ENCODE results near the gene PEX13. TPM values are rescaled to one million over a fixed set of nuclear protein-coding genes. Genes with fewer than 3 reads are reported as not detected.
A peak's percentile ranks its signal among the peaks of the same experiment; 100 is the strongest.

PEX13 gene, protein sequence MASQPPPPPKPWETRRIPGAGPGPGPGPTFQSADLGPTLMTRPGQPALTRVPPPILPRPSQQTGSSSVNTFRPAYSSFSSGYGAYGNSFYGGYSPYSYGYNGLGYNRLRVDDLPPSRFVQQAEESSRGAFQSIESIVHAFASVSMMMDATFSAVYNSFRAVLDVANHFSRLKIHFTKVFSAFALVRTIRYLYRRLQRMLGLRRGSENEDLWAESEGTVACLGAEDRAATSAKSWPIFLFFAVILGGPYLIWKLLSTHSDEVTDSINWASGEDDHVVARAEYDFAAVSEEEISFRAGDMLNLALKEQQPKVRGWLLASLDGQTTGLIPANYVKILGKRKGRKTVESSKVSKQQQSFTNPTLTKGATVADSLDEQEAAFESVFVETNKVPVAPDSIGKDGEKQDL
- 6.0 TPM for polyA plus RNA-seq (2012; ENCODE audit: low read depth, missing spikeins)

DNA sequence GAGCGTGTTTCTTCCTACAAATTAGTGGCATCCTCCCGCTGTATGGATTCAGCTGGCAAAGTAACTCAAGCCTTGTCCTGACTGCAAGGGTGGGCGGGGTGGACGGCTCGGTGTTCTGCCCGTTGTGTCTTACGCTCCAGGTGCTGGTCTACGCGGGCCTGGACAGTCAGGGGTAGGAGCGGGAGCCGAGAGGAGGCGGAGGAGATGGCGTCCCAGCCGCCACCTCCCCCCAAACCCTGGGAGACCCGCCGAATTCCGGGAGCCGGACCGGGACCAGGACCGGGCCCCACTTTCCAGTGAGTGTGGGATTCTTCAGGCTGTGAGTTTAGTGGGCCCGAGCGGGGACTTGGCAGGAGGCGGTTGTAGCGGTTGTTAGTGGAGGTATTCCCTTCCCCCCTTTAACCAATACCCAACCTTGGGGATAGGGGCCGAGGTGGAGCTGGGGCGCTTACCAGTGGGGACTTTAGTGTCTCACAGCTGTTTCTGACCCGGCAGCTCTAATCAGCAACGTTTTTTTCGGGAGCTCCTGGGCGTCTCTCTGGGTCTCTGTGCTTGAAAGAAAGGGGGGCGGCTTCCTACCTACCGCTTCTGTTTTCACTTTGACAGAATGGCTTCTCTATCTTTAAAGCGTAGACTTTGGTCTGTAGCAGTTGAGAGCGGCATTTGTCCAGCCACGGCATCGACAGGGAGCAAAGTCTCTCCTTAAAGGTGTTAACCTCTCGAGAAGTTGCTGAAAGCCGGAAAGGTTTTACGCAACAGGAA is at the start of gene PEX13, which contains the start of gene PUS10:
Gene PEX13, plus strand, starts transcription at position 165 of the 762 bp plus-strand sequence. Its CDS starts 40 bp downstream, at position 205.
Gene PUS10, minus strand, starts transcription at position 700 of the 762 bp plus-strand sequence. CDS start 6,365 bp downstream, outside the sequence.
- FAIRE-seq, result peak; percentile 91
- TF ChIP-seq SPI1 (IDR thresholded peaks at IDR 0.05; ENCODE audit: low read depth, low read length) (no peak), POLR2A (IDR thresholded peaks at IDR 0.05; ENCODE audit: low read depth, low read length) (no peak), POLR2AphosphoS5 (IDR thresholded peaks at IDR 0.05; ENCODE audit: low read depth, low read length) (peak; percentile 70; the same call in 1 of the 2 replicates), TAF1 (IDR thresholded peaks at IDR 0.05; ENCODE audit: low read depth, low read length) (peak; percentile 56)
- DNase-seq (ENCODE audit: insufficient read length, low spot score), result peak; percentile 53

DNA sequence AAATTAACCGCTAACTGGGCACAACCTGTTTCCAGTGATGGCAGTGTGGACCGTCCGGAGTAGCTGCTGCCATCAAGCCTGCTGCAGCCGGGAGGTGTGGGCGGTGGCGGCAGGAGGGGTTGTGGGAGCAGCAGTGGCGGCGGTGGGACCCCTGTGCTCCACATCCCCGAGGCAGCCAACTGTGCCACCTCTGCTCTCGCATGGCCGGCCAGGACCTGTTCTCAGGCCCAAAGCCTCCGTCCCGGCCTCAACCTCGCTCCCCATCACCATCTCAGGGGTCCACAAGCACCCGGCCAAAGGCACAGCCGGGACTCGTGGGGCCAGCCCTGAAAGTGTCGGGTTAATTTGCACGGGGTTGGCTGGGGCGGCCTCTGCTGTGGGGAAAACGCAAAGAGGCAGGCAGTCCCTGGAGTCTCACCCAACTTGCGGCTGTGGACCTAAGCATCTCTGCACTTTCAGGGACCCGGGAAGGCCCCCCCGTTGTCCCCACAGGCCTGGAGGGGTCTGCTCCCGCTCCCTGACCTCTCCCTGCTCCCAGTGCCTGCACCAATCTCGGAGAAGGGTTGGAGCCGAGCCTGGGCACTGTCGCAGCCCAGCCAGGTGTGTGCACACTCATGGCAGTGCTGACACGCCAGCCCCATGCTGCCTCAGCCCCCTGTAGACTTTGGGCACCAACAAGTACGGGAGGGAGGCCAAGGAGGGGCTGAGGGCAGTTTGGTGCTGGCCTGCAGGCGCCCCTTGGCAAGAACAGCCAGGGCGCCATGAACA is 44.4 kb upstream of the PEX13 start:
- FAIRE-seq, result peak; percentile 31
- no peak for DNase-seq (ENCODE audit: insufficient read length, low spot score)
- no peak for TF ChIP-seq POLR2AphosphoS5 (IDR thresholded peaks at IDR 0.05; ENCODE audit: low read depth, low read length)
- TF ChIP-seq PAX5 (IDR thresholded peaks at IDR 0.05; ENCODE audit: insufficient read depth, low read length, severe bottlenecking), result no peak
- no peak for TF ChIP-seq SPI1 (IDR thresholded peaks at IDR 0.05; ENCODE audit: low read depth, low read length)
- TF ChIP-seq POU2F2 (IDR thresholded peaks at IDR 0.05; ENCODE audit: low read depth, low read length), result no peak
- no peak for TF ChIP-seq POLR2A (IDR thresholded peaks at IDR 0.05; ENCODE audit: low read depth, low read length)
- TF ChIP-seq TAF1 (IDR thresholded peaks at IDR 0.05; ENCODE audit: low read depth, low read length), result no peak

DNA sequence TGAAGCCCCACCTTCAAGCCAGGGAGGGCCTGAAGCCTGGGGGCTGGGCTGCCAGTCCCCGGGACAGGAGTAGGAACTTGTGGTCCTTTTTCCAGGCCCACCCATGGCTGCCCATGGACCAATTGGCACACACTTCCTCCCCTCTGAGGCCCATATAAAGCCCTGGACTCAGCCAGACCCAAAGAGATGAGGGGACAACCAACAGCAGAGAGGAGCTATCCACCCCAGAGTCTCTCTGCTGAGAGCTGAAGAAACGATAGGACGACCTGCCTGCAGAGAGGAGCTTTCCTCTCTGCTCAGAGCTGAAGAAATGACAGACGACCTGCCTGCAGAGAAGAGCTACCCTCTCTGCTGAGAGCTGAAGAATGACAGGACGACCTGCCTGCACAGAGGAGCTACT is 43.8 kb upstream of the PEX13 start:
- TF ChIP-seq PAX5 (IDR thresholded peaks at IDR 0.05; ENCODE audit: insufficient read depth, low read length, severe bottlenecking) (no peak), POU2F2 (IDR thresholded peaks at IDR 0.05; ENCODE audit: low read depth, low read length) (no peak), SPI1 (IDR thresholded peaks at IDR 0.05; ENCODE audit: low read depth, low read length) (no peak), TAF1 (IDR thresholded peaks at IDR 0.05; ENCODE audit: low read depth, low read length) (no peak), POLR2A (IDR thresholded peaks at IDR 0.05; ENCODE audit: low read depth, low read length) (no peak), POLR2AphosphoS5 (IDR thresholded peaks at IDR 0.05; ENCODE audit: low read depth, low read length) (no peak)
- FAIRE-seq, result no peak
- no peak for DNase-seq (ENCODE audit: insufficient read length, low spot score)

DNA sequence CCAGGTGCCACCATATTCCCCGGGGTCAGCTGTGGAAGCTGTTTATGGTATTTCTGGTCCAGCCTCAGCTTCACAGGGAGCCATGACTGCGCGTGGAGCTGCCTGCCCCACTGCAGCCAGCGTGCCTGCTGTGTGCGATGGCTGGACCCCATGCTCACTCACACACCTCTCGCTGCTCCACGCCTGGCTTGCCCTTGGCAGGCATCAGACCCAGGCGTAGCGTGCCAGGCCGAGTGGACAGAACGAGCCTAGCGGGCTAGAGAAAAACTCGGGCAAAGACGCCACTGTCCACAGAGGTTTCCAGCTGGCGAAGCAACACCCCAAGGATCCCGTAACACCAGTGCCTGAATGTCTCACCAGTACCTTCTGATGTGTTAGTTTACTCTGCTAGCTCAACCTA is 42.9 kb upstream of the PEX13 start:
- no peak for FAIRE-seq
- DNase-seq (ENCODE audit: insufficient read length, low spot score), result no peak
- TF ChIP-seq SPI1 (IDR thresholded peaks at IDR 0.05; ENCODE audit: low read depth, low read length), result no peak
- TF ChIP-seq POLR2A (IDR thresholded peaks at IDR 0.05; ENCODE audit: low read depth, low read length), result no peak
- TF ChIP-seq POU2F2 (IDR thresholded peaks at IDR 0.05; ENCODE audit: low read depth, low read length), result no peak
- TF ChIP-seq POLR2AphosphoS5 (IDR thresholded peaks at IDR 0.05; ENCODE audit: low read depth, low read length), result no peak
- no peak for TF ChIP-seq TAF1 (IDR thresholded peaks at IDR 0.05; ENCODE audit: low read depth, low read length)
- TF ChIP-seq PAX5 (IDR thresholded peaks at IDR 0.05; ENCODE audit: insufficient read depth, low read length, severe bottlenecking), result no peak

DNA sequence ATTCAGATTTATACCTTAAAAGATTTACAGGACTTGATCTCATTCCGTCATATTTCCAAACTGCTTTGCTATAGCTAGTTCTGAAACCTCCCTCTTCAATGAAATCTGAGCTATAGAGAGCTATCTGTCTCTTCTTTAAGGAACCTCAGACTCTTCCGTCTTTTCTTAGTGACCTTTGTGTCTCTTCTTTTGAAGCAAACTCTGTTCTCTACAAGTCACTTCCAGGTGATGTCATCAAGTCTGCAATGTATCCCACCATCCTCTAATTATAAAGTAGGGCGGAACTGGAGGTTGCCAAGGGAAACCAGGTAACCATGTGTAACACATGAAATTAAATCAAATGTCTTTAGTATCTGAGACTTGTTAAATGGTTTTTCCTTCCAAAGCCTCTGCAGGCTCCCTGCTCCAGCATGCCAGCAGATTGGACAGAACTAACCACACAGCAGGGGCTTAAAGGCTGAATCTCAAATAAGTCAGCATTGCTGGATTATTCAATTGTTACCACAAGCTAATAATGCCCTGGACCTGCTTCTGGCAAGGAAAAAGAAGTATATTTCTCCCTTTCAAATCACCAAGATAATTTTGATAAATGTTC is 41.2 kb upstream of the PEX13 start:
- no peak for FAIRE-seq
- DNase-seq (ENCODE audit: insufficient read length, low spot score), result no peak
- TF ChIP-seq TAF1 (IDR thresholded peaks at IDR 0.05; ENCODE audit: low read depth, low read length) (no peak), SPI1 (IDR thresholded peaks at IDR 0.05; ENCODE audit: low read depth, low read length) (no peak), POLR2A (IDR thresholded peaks at IDR 0.05; ENCODE audit: low read depth, low read length) (no peak)

DNA sequence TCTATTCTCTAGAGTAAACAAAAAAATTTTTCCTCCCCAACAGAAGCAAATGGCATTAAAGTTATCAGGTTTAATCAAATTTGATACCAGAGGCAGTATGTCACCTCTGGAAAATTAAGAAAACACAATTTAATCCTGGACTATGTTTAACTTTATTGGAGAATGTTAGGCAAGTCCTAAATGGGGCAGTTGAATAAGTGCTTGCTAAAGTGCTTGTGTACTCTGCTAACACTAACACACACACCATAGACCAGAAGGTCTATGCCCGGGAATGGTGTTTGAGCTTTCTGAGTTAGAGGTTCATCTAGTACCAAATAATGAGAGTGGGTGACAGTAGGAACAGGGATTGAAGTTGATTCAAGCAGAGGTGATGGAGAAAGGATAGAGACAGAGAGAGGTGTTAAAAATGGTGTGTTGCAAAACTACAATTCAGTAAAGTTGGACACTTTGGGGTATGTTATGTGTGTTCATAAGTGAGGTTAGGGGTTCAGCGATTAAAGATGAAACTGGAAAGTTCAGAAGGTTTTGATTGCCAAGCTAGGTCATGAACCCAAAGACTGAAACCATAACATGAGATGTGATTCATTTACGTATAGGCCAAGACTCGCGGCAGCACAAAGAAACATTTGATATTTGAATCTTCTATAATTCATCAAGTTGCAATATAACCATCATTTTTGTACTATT is 40.5 kb upstream of the PEX13 start:
- TF ChIP-seq POLR2AphosphoS5 (IDR thresholded peaks at IDR 0.05; ENCODE audit: low read depth, low read length), result no peak
- DNase-seq (ENCODE audit: insufficient read length, low spot score) (no peak), FAIRE-seq (peak; percentile 69)

DNA sequence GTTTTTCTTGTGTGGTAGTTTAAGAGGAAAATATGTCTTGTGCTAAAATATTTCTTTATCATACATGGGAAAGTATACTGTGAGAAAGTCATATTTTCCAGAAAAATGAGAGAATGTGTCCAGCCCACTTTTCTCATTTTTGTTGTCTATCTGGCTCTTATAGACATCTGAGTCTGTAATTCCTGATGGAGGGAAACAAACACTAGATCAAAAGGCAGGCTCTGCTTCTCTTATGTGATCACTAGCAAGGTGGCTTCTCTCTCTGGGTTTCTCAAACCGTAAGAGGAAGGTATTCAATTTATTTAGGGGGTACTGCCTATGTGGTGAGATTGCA is 40.0 kb upstream of the PEX13 start:
- TF ChIP-seq TAF1 (IDR thresholded peaks at IDR 0.05; ENCODE audit: low read depth, low read length) (no peak), POU2F2 (IDR thresholded peaks at IDR 0.05; ENCODE audit: low read depth, low read length) (no peak), SPI1 (IDR thresholded peaks at IDR 0.05; ENCODE audit: low read depth, low read length) (no peak), POLR2AphosphoS5 (IDR thresholded peaks at IDR 0.05; ENCODE audit: low read depth, low read length) (no peak), PAX5 (IDR thresholded peaks at IDR 0.05; ENCODE audit: insufficient read depth, low read length, severe bottlenecking) (no peak), POLR2A (IDR thresholded peaks at IDR 0.05; ENCODE audit: low read depth, low read length) (no peak)
- FAIRE-seq (no peak), DNase-seq (ENCODE audit: insufficient read length, low spot score) (no peak)

DNA sequence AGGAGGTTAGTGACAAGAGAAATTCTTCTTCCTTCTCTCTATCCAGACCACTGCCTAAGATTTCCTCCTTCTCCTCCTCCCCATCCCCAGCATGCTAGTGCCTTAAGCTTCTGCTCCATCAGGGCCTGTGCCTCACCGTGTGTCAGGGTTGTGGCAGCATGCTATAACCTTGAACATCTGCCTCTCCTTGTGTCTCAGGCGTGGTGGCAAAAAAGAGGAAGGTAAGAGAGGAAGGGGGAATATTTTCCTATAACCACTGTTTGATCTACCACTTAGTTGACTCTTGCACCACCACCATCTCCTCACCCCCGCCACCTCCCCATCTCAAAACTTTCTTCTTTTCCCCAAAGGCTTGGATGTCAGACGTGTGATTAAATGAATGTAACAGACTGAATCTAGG is 38.3 kb upstream of the PEX13 start:
- DNase-seq (ENCODE audit: insufficient read length, low spot score), result no peak
- FAIRE-seq, result peak; percentile 31
- TF ChIP-seq POLR2A (IDR thresholded peaks at IDR 0.05; ENCODE audit: low read depth, low read length) (no peak), TAF1 (IDR thresholded peaks at IDR 0.05; ENCODE audit: low read depth, low read length) (no peak), POU2F2 (IDR thresholded peaks at IDR 0.05; ENCODE audit: low read depth, low read length) (no peak), PAX5 (IDR thresholded peaks at IDR 0.05; ENCODE audit: insufficient read depth, low read length, severe bottlenecking) (no peak), SPI1 (IDR thresholded peaks at IDR 0.05; ENCODE audit: low read depth, low read length) (peak; percentile 43; the same call in 1 of the 2 replicates), POLR2AphosphoS5 (IDR thresholded peaks at IDR 0.05; ENCODE audit: low read depth, low read length) (no peak)
